SH-SY5Y (cell line): ENCODE results near the gene MATN1.

ENCODE experiments used
- GATA2 ChIP-seq: IDR thresholded peaks from 2 replicates; pipeline ENCODE4 v1.6.1; 2011; ENCODE audit warnings: mild to moderate bottlenecking, low read depth, low read length
- GATA3 ChIP-seq: IDR thresholded peaks from 2 replicates; pipeline ENCODE4 v1.6.1; 2011; ENCODE audit warnings: low read depth, mild to moderate bottlenecking, low read length, moderate library complexity

DNA sequence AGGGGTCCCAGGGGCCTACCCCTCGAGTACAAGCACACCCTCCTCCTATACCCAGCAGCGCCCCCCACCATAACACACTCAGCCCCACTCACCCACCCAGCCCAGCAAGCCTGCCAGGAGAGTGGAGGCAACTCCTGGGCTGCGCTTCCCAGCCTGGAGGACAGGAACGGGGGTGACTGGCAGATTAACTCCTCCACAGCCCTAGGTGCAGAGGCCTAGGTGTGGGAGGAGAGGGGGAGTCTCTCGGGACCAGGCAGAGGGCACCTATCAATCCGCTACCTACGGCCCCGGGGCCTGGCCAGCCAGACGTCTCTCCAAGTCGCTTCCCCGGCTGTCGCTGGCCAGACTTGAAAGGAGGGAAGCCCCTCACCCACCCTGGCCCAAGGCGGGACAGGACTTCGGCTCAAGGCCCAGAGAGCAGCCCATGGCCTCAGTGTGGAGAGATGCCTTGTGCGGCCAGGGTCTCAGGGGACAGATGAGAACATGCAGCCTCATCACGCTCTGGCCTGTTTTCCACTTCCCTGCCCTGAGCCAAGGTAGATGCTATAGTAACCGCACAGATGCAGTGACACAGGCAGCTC is 24.9 kb downstream of the MATN1 start:
- TF ChIP-seq GATA2: no peak
- no peak for TF ChIP-seq GATA3
